Tibial artery (tissue), 4 donors: Measurements from ENCODE around the gene GORAB.
A peak's percentile ranks its signal among the peaks of the same experiment; 100 is the strongest.

Source experiments
- DNase-seq, 2 donors: peaks; one replicate each; pipeline ENCODE4 v3.0.0-alpha.2; 2019
- H3K27ac ChIP-seq, 2 donors: fragments of 200-600 bp; sonication (generic) in 1 of 2; 1 replicate in 1 of 2; 2 replicates in 1 of 2; pipeline ENCODE4 v1.5.1; 2018 to 2019; ENCODE audit warnings: mild to moderate bottlenecking in 1 of 2
- H3K27me3 ChIP-seq, 2 donors: fragments of 200-600 bp; sonication (generic) in 1 of 2; one replicate each; pipeline versions ENCODE4 v1.5.1 to v1.6.0; 2016 to 2019
- H3K36me3 ChIP-seq, 3 donors: fragments of 200-600 bp; sonication (generic) in 2 of 3; one replicate each; pipeline ENCODE4 v1.5.1; 2016 to 2019; ENCODE audit warnings: mild to moderate bottlenecking in 2 of 3
- H3K4me1 ChIP-seq, 4 donors: fragments of 200-600 bp; sonication (generic) in 2 of 4; 1 replicate in 3 of 4; 2 replicates in 1 of 4; pipeline ENCODE4 v1.5.1; 2016 to 2019
- H3K4me3 ChIP-seq, 2 donors: fragments of 200-600 bp; sonication (generic) in 1 of 2; 1 replicate in 1 of 2; 2 replicates in 1 of 2; pipeline ENCODE4 v1.5.1; 2018 to 2019; ENCODE audit warnings: mild to moderate bottlenecking in 2 of 2
- H3K9me3 ChIP-seq, 3 donors: fragments of 200-600 bp; sonication (generic) in 1 of 3; one replicate each; pipeline ENCODE4 v1.5.1; 2016 to 2019
- intact Hi-C: fragments of 100-400 bp; cut with DNase I; formaldehyde crosslinking; loops from one replicate; pipeline ENCODE4 v1.15.0; 2023; ENCODE audit warnings: low total_unique reads
- TF ChIP-seq, protein P1 (sequence below), 2 experiments: fragments of 200-600 bp in 1 of 2; fragments of 450-650 bp in 1 of 2; IDR thresholded peaks; one replicate each; pipeline ENCODE4 v1.5.1; 2017 to 2019; ENCODE audit warnings: antibody characterized with exemption in 2 of 2, mild to moderate bottlenecking in 1 of 2, moderate library complexity in 1 of 2

The GORAB gene

DNA sequence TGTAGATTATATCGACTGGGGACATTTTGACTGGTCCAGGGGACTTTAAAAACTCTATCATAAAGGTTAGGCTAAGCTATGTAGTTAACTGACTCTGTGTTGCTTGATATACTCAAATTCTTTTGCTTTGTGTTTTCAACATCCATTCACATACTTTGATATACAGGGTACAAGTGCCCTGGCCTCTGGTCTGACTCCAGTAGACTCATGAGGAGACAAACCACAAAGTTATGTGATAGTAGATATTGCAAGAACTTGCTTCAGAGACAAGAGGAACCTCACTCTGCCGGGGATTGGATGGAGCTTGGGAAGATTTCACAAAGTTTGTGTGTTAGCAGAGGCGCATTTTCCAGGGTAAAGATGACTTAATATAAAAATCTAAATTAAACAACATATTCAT is 1.3 kb downstream of the GORAB start:
- Histone ChIP-seq H3K4me1 (peaks cover 0 to 51% (median 28%) of the 10 kb centered on the region in 4 donors), H3K9me3 (no peaks in the 10 kb centered on the region), H3K27me3 (no peaks in the 10 kb centered on the region), H3K4me3 (peak overlapping the region; percentile 65 to 75), H3K36me3 (no peaks in the 10 kb centered on the region), H3K27ac (peak overlapping the region in 1 of 2 donors; percentile 96)
- intact Hi-C loops = loop anchor here (5.0 kb wide), 1 partner anchor 129 kb away; the partner anchor contains the start of gene PRRX1
- TF ChIP-seq, protein P1, sequence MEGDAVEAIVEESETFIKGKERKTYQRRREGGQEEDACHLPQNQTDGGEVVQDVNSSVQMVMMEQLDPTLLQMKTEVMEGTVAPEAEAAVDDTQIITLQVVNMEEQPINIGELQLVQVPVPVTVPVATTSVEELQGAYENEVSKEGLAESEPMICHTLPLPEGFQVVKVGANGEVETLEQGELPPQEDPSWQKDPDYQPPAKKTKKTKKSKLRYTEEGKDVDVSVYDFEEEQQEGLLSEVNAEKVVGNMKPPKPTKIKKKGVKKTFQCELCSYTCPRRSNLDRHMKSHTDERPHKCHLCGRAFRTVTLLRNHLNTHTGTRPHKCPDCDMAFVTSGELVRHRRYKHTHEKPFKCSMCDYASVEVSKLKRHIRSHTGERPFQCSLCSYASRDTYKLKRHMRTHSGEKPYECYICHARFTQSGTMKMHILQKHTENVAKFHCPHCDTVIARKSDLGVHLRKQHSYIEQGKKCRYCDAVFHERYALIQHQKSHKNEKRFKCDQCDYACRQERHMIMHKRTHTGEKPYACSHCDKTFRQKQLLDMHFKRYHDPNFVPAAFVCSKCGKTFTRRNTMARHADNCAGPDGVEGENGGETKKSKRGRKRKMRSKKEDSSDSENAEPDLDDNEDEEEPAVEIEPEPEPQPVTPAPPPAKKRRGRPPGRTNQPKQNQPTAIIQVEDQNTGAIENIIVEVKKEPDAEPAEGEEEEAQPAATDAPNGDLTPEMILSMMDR (IDR thresholded peaks at IDR 0.05) = no peak
- no peak for DNase-seq

DNA sequence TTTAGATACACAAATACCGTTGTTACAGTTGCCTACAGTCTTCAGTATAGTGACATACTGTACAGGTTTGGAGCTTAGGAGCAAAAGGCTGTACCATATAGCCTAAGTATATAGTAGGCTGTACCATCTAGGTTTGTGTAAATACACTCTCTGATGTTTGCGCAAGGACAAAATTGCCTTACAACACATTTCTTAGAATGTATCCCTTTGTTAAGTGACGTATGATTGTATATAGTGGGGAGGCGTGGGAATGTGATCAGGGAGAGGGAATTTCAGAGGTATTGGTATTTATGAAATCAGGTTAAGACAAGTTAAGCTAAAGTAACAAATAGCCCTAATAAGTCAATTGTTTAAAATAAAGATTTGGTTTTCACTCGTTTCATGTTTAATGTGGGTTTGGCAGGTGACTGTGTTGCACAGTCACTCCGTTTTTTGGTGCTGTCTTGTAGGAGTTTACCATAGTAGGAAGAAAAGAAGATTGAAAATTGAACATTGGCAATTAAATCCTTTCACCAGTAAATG is 2.7 kb downstream of the GORAB start:
- DNase-seq = no peak
- intact Hi-C loops = loop anchor here (5.0 kb wide), 1 partner anchor 128 kb away; the partner anchor contains the start of gene PRRX1
- H3K27ac ChIP-seq = no peak overlapping the region
- H3K4me3 ChIP-seq = no peak overlapping the region
- no peaks in the 10 kb centered on the region for H3K27me3 ChIP-seq
- no peaks in the 10 kb centered on the region for H3K9me3 ChIP-seq
- TF ChIP-seq, protein P1 (IDR thresholded peaks at IDR 0.05) = no peak
- peaks cover 0 to 8% (median 8%) of the 10 kb centered on the region in 3 donors for H3K36me3 ChIP-seq
- H3K4me1 ChIP-seq = peaks cover 0 to 56% (median 30%) of the 10 kb centered on the region in 4 donors

DNA sequence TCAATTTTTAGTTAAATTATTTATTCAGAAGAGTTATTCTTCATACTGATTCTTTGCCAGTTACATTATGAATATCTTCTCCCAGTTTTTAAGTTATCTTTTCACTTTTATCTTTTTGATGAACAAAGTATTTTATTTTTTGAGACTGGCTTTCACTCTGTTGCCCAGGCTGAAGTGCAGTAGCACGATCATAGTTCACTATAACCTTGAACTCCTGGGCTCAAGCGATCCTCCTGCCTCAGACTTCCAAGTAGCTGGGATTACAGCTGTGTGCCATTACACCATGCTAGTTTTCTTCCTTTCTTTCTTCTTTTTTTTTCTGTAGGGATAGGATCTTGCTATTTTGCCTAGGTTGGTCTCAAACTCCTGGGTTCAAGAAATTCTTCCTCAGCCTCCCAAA is 3.5 kb downstream of the GORAB start:
- Histone ChIP-seq H3K4me1 (peaks cover 0 to 51% (median 30%) of the 10 kb centered on the region in 4 donors), H3K9me3 (no peaks in the 10 kb centered on the region), H3K4me3 (no peak overlapping the region), H3K27me3 (no peaks in the 10 kb centered on the region), H3K36me3 (peaks cover 0 to 13% (median 12%) of the 10 kb centered on the region in 3 donors), H3K27ac (no peak overlapping the region)
- intact Hi-C loops = no loop called here
- DNase-seq = no peak
- TF ChIP-seq, protein P1 (IDR thresholded peaks at IDR 0.05) = no peak

DNA sequence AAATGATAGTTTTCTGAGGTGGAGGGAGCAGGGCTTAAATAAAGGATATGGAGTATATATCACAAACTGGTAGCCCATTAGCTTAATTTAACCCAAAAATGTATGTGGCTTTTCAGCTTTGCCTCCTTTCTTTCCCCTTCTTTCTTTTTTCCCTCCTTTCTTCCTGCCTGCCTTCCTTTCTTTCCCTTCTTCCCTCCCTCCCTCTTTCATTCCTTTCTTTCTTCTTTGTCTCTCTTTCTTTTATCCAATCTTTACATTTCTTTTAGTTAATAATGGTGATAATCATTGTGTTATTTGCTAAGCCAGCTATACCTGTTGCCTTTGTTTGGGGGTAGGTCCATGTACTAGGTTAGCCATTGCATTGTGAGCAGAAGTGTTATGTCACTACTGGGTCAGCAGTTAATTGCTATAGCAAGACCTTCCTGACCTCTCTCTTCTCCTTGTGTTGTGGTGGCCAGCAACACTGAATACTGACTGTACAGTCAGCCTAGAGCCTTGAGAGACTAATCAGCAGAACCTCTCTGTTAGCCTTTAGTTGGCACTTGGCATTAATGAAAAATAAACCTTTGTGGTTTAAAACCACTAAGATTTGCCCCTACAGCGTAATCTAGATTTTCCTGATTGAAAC is 5.1 kb downstream of the GORAB start:
- no peak for DNase-seq
- no peaks in the 10 kb centered on the region for H3K9me3 ChIP-seq
- H3K36me3 ChIP-seq = peaks cover 5 to 29% (median 17%) of the 10 kb centered on the region in 3 donors
- TF ChIP-seq, protein P1 (IDR thresholded peaks at IDR 0.05) = no peak
- H3K27me3 ChIP-seq = no peaks in the 10 kb centered on the region
- peaks cover 0 to 44% (median 30%) of the 10 kb centered on the region in 4 donors for H3K4me1 ChIP-seq
- intact Hi-C loops = no loop called here
- H3K27ac ChIP-seq = no peak overlapping the region
- H3K4me3 ChIP-seq = no peak overlapping the region

DNA sequence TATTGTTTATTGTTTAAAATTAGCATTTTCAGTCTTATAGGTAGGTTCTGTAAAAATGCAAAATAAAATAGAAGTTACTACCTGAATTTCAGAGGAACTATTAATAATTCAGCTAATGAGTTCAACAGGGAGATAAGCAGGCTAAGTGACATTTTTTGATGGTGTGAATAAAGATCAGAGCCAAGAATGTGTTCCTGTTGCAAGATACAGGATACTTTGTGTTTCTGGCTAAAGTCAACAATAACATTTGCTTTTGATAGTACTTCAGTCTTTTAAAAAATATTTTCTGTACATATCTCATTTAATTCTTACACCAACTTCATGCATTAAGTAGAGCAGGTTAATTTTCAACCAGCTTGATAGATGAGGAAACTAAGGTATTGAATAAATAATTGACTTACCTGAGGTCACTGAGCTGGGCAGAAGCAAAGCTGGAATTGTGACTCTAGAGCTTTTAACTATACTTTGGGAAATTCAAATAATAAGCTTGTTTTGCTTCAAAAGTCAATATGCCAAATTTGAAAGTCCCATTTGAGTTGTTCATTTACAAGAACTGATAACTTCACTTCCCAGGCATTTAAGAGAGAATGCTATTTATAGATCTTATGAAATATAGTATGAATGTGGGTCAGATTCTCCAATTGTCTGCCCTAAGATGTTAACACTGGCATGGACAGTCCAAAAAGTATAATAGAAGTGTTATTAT is 6.0 kb downstream of the GORAB start:
- Histone ChIP-seq H3K27me3 (no peaks in the 10 kb centered on the region), H3K9me3 (no peaks in the 10 kb centered on the region), H3K27ac (peak overlapping the region; percentile 9 to 24), H3K4me3 (no peak overlapping the region), H3K36me3 (peaks cover 14 to 38% (median 26%) of the 10 kb centered on the region in 3 donors), H3K4me1 (peaks cover 0 to 38% (median 27%) of the 10 kb centered on the region in 4 donors)
- TF ChIP-seq, protein P1 (IDR thresholded peaks at IDR 0.05) = no peak
- no peak for DNase-seq
- intact Hi-C loops = no loop called here
